ENCODE results near the gene TTC3. TPM values are rescaled to one million over a fixed set of nuclear protein-coding genes. Genes with fewer than 3 reads are reported as not detected.

TTC3 gene
- total RNA-seq, 2 experiments from 2014 or later = 73.5 to 90.0 TPM

- no peak overlapping the region for H2AFZ ChIP-seq (ENCODE audit: low read length)
- no peaks in the 10 kb centered on the region for H3K9me3 ChIP-seq (ENCODE audit: low read length)
- TF ChIP-seq, protein P1, sequence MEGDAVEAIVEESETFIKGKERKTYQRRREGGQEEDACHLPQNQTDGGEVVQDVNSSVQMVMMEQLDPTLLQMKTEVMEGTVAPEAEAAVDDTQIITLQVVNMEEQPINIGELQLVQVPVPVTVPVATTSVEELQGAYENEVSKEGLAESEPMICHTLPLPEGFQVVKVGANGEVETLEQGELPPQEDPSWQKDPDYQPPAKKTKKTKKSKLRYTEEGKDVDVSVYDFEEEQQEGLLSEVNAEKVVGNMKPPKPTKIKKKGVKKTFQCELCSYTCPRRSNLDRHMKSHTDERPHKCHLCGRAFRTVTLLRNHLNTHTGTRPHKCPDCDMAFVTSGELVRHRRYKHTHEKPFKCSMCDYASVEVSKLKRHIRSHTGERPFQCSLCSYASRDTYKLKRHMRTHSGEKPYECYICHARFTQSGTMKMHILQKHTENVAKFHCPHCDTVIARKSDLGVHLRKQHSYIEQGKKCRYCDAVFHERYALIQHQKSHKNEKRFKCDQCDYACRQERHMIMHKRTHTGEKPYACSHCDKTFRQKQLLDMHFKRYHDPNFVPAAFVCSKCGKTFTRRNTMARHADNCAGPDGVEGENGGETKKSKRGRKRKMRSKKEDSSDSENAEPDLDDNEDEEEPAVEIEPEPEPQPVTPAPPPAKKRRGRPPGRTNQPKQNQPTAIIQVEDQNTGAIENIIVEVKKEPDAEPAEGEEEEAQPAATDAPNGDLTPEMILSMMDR (conservative IDR thresholded peaks at IDR 0.05; ENCODE audit: low read length) = no peak
- TF ChIP-seq EZH2phosphoT487 (IDR thresholded peaks at IDR 0.05; ENCODE audit: borderline replicate concordance, low read depth, low read length) = no peak
- no peak overlapping the region for H3K4me3 ChIP-seq (ENCODE audit: low read depth, low read length, poor library complexity, severe bottlenecking)
- no peaks in the 10 kb centered on the region for H4K20me1 ChIP-seq (ENCODE audit: insufficient read depth, low read length)
- H3K4me1 ChIP-seq (ENCODE audit: insufficient read depth, low read length, poor library complexity, severe bottlenecking) = peaks cover 7% of the 10 kb centered on the region
- no peak overlapping the region for H3K27ac ChIP-seq (ENCODE audit: low read depth, low read length, poor library complexity, severe bottlenecking)
- no peaks in the 10 kb centered on the region for H3K9me2 ChIP-seq (ENCODE audit: insufficient read depth, low read length)
- peaks cover 79% of the 10 kb centered on the region for H3K36me3 ChIP-seq (ENCODE audit: insufficient read depth, low read length)
- DNase-seq (ENCODE audit: low spot score) = no peak
- no TSS peak for BruUV-seq (replicated peaks)
- H3K79me2 ChIP-seq (ENCODE audit: insufficient read depth, low read depth, low read length) = peaks cover 9% of the 10 kb centered on the region; the same call in 1 of the 2 replicates
- ChIA-PET CTCF (ENCODE audit: unreplicated experiment) (interaction anchor here (0.7 kb wide), 1 partner anchor 15 kb away, joined by 3 read pairs; no protein-coding TSS in a partner anchor), POLR2A (no interaction called here)
- H3K4me2 ChIP-seq (ENCODE audit: low read length) = no peak overlapping the region
- intact Hi-C loops (cut with micrococcal nuclease; ENCODE audit: unreplicated experiment) = no loop called here
Observed at GRCh38 chr21:37237346-37237745, 164.3 kb downstream of the TTC3 start.

DNA sequence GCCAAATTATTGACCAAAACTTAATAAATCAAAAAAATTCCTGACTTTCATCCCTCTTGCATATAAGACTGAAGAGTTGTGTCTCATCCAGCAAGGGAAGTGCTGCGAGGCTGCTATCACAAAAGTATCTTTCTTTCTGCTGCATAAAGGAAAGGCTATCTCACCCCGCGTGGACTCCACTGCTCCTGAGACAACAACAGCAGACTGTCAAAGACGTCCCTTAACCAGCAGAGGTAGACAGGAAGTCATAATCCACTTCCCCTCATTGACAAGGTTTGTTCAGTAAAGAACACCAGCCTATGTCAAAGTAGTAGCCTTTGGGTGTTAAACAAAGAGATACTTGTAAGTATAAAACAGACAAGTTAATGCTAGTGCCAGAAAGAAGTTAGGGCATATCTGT is 164.7 kb downstream of the TTC3 start:
- DNase-seq (ENCODE audit: low spot score) = no peak
- peaks cover 3% of the 10 kb centered on the region for H3K4me1 ChIP-seq (ENCODE audit: insufficient read depth, low read length, poor library complexity, severe bottlenecking)
- CTCF ChIA-PET (ENCODE audit: unreplicated experiment) = no interaction called here
- H3K9me2 ChIP-seq (ENCODE audit: insufficient read depth, low read length) = no peaks in the 10 kb centered on the region
- no peak overlapping the region for H2AFZ ChIP-seq (ENCODE audit: low read length)
- no peak overlapping the region for H3K4me3 ChIP-seq (ENCODE audit: low read depth, low read length, poor library complexity, severe bottlenecking)
- peaks cover 75% of the 10 kb centered on the region for H3K36me3 ChIP-seq (ENCODE audit: insufficient read depth, low read length)
- no peak for TF ChIP-seq EZH2phosphoT487 (IDR thresholded peaks at IDR 0.05; ENCODE audit: borderline replicate concordance, low read depth, low read length)
- TF ChIP-seq, protein P1 (conservative IDR thresholded peaks at IDR 0.05; ENCODE audit: low read length) = no peak
- no peak overlapping the region for H3K4me2 ChIP-seq (ENCODE audit: low read length)
- no TSS peak for BruUV-seq (replicated peaks)
- POLR2A ChIA-PET = no interaction called here
- H3K9me3 ChIP-seq (ENCODE audit: low read length) = no peaks in the 10 kb centered on the region
- no peak overlapping the region for H3K27ac ChIP-seq (ENCODE audit: low read depth, low read length, poor library complexity, severe bottlenecking)
- H3K79me2 ChIP-seq (ENCODE audit: insufficient read depth, low read depth, low read length) = peaks cover 13% of the 10 kb centered on the region; the same call in 1 of the 2 replicates
- no peaks in the 10 kb centered on the region for H4K20me1 ChIP-seq (ENCODE audit: insufficient read depth, low read length)
- intact Hi-C loops (cut with micrococcal nuclease; ENCODE audit: unreplicated experiment) = no loop called here

DNA sequence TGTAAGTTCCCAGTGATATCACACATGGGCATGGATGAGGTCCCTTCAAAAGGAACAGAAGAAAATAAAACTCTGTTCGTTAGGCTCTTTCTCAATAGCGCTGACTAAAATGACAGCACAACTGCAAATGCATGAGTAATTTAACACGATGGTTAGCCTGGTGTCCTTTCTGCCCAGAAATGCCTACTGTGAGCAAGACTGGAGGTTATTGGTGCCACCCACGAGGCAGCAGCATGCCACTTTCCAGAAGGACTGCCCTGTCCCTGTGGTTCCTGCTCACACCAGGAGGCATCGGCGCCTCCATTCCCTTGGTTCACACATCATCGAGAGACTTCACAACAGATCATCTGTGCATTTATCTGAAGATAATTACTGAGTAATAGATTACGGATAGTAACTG is 167.9 kb downstream of the TTC3 start:
- H3K4me3 ChIP-seq (ENCODE audit: low read depth, low read length, poor library complexity, severe bottlenecking) = no peak overlapping the region
- no peak for TF ChIP-seq EZH2phosphoT487 (IDR thresholded peaks at IDR 0.05; ENCODE audit: borderline replicate concordance, low read depth, low read length)
- TF ChIP-seq, protein P1 (conservative IDR thresholded peaks at IDR 0.05; ENCODE audit: low read length) = no peak
- peaks cover 35% of the 10 kb centered on the region for H3K79me2 ChIP-seq (ENCODE audit: insufficient read depth, low read depth, low read length)
- ChIA-PET CTCF (ENCODE audit: unreplicated experiment) (no interaction called here), POLR2A (no interaction called here)
- no peaks in the 10 kb centered on the region for H4K20me1 ChIP-seq (ENCODE audit: insufficient read depth, low read length)
- H2AFZ ChIP-seq (ENCODE audit: low read length) = no peak overlapping the region
- intact Hi-C loops (cut with micrococcal nuclease; ENCODE audit: unreplicated experiment) = no loop called here
- H3K27ac ChIP-seq (ENCODE audit: low read depth, low read length, poor library complexity, severe bottlenecking) = no peak overlapping the region
- H3K36me3 ChIP-seq (ENCODE audit: insufficient read depth, low read length) = peaks cover 68% of the 10 kb centered on the region
- no TSS peak for BruUV-seq (replicated peaks)
- H3K9me2 ChIP-seq (ENCODE audit: insufficient read depth, low read length) = no peaks in the 10 kb centered on the region
- no peak for DNase-seq (ENCODE audit: low spot score)
- no peak overlapping the region for H3K4me2 ChIP-seq (ENCODE audit: low read length)
- no peaks in the 10 kb centered on the region for H3K4me1 ChIP-seq (ENCODE audit: insufficient read depth, low read length, poor library complexity, severe bottlenecking)
- H3K9me3 ChIP-seq (ENCODE audit: low read length) = no peaks in the 10 kb centered on the region
